Adrenal gland (tissue), 5 donors: ENCODE results near the gene MPIG6B.

Source experiments
- POLR2A ChIP-seq, 2 donors: fragments of 450-650 bp; IDR thresholded peaks; one replicate each; pipeline ENCODE4 v1.6.1; 2017; ENCODE audit warnings: antibody characterized with exemption in 2 of 2, mild to moderate bottlenecking in 2 of 2, moderate library complexity in 1 of 2
- TF ChIP-seq, protein P1 (sequence below), 6 experiments: fragments of 450-650 bp in 4 of 6; fragments of 200-600 bp in 2 of 6; sonication (generic) in 1 of 6; IDR thresholded peaks; 1 replicate in 5 of 6; 2 replicates in 1 of 6; pipeline versions ENCODE4 v1.5.1 to v1.8.0; 2016 to 2021; ENCODE audit warnings: antibody characterized with exemption in 6 of 6, mild to moderate bottlenecking in 2 of 6, moderate library complexity in 1 of 6
- donor health status: DM: no; HTN: no; CAD: no.

GRCh38 chr6:31739639-31740396, 16.6 kb downstream of the MPIG6B start, which contains the start of gene MSH5:
- peak in 1 of 2 donors; percentile 8 for TF ChIP-seq POLR2A (IDR thresholded peaks at IDR 0.05)
- TF ChIP-seq, protein P1, sequence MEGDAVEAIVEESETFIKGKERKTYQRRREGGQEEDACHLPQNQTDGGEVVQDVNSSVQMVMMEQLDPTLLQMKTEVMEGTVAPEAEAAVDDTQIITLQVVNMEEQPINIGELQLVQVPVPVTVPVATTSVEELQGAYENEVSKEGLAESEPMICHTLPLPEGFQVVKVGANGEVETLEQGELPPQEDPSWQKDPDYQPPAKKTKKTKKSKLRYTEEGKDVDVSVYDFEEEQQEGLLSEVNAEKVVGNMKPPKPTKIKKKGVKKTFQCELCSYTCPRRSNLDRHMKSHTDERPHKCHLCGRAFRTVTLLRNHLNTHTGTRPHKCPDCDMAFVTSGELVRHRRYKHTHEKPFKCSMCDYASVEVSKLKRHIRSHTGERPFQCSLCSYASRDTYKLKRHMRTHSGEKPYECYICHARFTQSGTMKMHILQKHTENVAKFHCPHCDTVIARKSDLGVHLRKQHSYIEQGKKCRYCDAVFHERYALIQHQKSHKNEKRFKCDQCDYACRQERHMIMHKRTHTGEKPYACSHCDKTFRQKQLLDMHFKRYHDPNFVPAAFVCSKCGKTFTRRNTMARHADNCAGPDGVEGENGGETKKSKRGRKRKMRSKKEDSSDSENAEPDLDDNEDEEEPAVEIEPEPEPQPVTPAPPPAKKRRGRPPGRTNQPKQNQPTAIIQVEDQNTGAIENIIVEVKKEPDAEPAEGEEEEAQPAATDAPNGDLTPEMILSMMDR (IDR thresholded peaks at IDR 0.05) = no peak
